Uterus (tissue), 4 donors: ENCODE measurements around the gene FCN1. TPM values are rescaled to one million over a fixed set of nuclear protein-coding genes. Genes with fewer than 3 reads are reported as not detected.

Experiments
- DNase-seq, 2 donors: peaks; one replicate each; pipeline ENCODE4 v3.0.0-alpha.2; 2019 to 2020
- H3K27ac ChIP-seq, 2 donors: fragments of 200-600 bp; sonication (generic); 1 replicate in 1 of 2; 2 replicates in 1 of 2; pipeline ENCODE4 v1.5.1; 2016 to 2018
- H3K27me3 ChIP-seq, 2 donors: fragments of 200-600 bp; sonication (generic); one replicate each; pipeline ENCODE4 v1.5.1; 2018 to 2019; ENCODE audit warnings: control low read depth in 1 of 2
- H3K36me3 ChIP-seq, 2 donors: fragments of 200-600 bp; sonication (generic); one replicate each; pipeline ENCODE4 v1.5.1; 2019; ENCODE audit warnings: control low read depth in 1 of 2
- H3K4me1 ChIP-seq, 2 donors: fragments of 200-600 bp; sonication (generic); one replicate each; pipeline ENCODE4 v1.5.1; 2018 to 2019; ENCODE audit warnings: control low read depth in 1 of 2
- H3K4me3 ChIP-seq, 2 donors: fragments of 200-600 bp; sonication (generic); 1 replicate in 1 of 2; 2 replicates in 1 of 2; pipeline ENCODE4 v1.5.1; 2018 to 2019; ENCODE audit warnings: mild to moderate bottlenecking in 1 of 2
- H3K9me3 ChIP-seq, 2 donors: fragments of 200-600 bp; sonication (generic); one replicate each; pipeline ENCODE4 v1.5.1; 2019; ENCODE audit warnings: control low read depth in 1 of 2
- CTCF ChIP-seq, 4 experiments: fragments of 200-600 bp in 2 of 4; fragments of 450-650 bp in 2 of 4; sonication (generic) in 2 of 4; IDR thresholded peaks; one replicate each; pipeline ENCODE4 v1.5.1; 2016 to 2019; ENCODE audit warnings: antibody characterized with exemption in 4 of 4, mild to moderate bottlenecking in 2 of 4, moderate library complexity in 1 of 4
- POLR2A ChIP-seq, 2 donors: fragments of 450-650 bp; IDR thresholded peaks; one replicate each; pipeline ENCODE4 v1.6.1; 2016; ENCODE audit warnings: antibody characterized with exemption in 2 of 2, mild to moderate bottlenecking in 1 of 2, moderate library complexity in 1 of 2
- intact Hi-C: fragments of 100-400 bp; cut with DNase I; formaldehyde crosslinking; loops from one replicate; pipeline ENCODE4 v1.15.1; 2023; ENCODE audit warnings: low total_unique reads
- total RNA-seq, 4 donors: library from RNA; depleted of rRNA in 3 of 4; stranded (reverse); fragments of >200 nt in 3 of 4; gene quantifications; one replicate each; pipeline versions ENCODE4 v1.1.0 to v1.2.4, GENCODE V29; 2014 to 2023
- donor health status: DM: yes; HTN: yes; CAD: no.

The FCN1 gene
- total RNA-seq, 4 donors from 2014 or later, result 0.26 to 13.8 (median 4.4) TPM

GRCh38 chr9:134940236-134941208 is 22.8 kb upstream of the FCN1 start:
- H3K9me3 ChIP-seq, result no peaks in the 10 kb centered on the region
- intact Hi-C loops, result no loop called here

GRCh38 chr9:134939836-134940235 is 22.1 kb upstream of the FCN1 start:
- no peak overlapping the region for H3K4me3 ChIP-seq
- H3K27ac ChIP-seq, result no peak overlapping the region
- H3K9me3 ChIP-seq, result no peaks in the 10 kb centered on the region
- no peak for DNase-seq
- intact Hi-C loops, result no loop called here
- peaks cover 7% of the 10 kb centered on the region in 2 donors for H3K4me1 ChIP-seq
- H3K36me3 ChIP-seq, result no peaks in the 10 kb centered on the region
- H3K27me3 ChIP-seq, result no peaks in the 10 kb centered on the region
- TF ChIP-seq POLR2A (IDR thresholded peaks at IDR 0.05), result no peak
- no peak for TF ChIP-seq CTCF (IDR thresholded peaks at IDR 0.05)

More at GRCh38 chr9:134940236-134941208, 22.8 kb upstream of the FCN1 start:
- no peak for DNase-seq
- Histone ChIP-seq H3K4me3 (no peak overlapping the region), H3K27ac (no peak overlapping the region), H3K4me1 (peaks cover 7% of the 10 kb centered on the region in 2 donors), H3K27me3 (no peaks in the 10 kb centered on the region), H3K36me3 (no peaks in the 10 kb centered on the region)
- TF ChIP-seq POLR2A (IDR thresholded peaks at IDR 0.05) (no peak), CTCF (IDR thresholded peaks at IDR 0.05) (no peak)

- Histone ChIP-seq H3K27ac (no peak overlapping the region), H3K4me1 (peaks cover 2 to 7% of the 10 kb centered on the region in 2 donors), H3K36me3 (no peaks in the 10 kb centered on the region), H3K27me3 (no peaks in the 10 kb centered on the region), H3K9me3 (no peaks in the 10 kb centered on the region), H3K4me3 (no peak overlapping the region)
- TF ChIP-seq CTCF (IDR thresholded peaks at IDR 0.05) (no peak), POLR2A (IDR thresholded peaks at IDR 0.05) (no peak)
- intact Hi-C loops, result no loop called here
- no peak for DNase-seq
Observed at GRCh38 chr9:134939080-134939733, 21.5 kb upstream of the FCN1 start.

GRCh38 chr9:134938346-134939079 is 20.8 kb upstream of the FCN1 start:
- intact Hi-C loops, result no loop called here
- Histone ChIP-seq H3K9me3 (no peaks in the 10 kb centered on the region), H3K27me3 (no peaks in the 10 kb centered on the region), H3K27ac (no peak overlapping the region), H3K36me3 (no peaks in the 10 kb centered on the region), H3K4me1 (peaks cover 0 to 2% of the 10 kb centered on the region in 2 donors), H3K4me3 (no peak overlapping the region)
- no peak for DNase-seq
- no peak for TF ChIP-seq POLR2A (IDR thresholded peaks at IDR 0.05)
- TF ChIP-seq CTCF (IDR thresholded peaks at IDR 0.05), result no peak
